PC-9 (cell line): ENCODE results near the gene TMTC2. TPM values are rescaled to one million over a fixed set of nuclear protein-coding genes. Genes with fewer than 3 reads are reported as not detected.

Source experiments
- BruUV-seq: library from RNA; stranded (reverse); fragments of 400-500 nt; replicated peaks from 2 replicates; lab custom pipeline; 2021; lab: Mats Ljungman, UMichigan
- CTCF ChIA-PET: fragments of 300-600 bp; sonication (Branson Sonifier 250); formaldehyde crosslinking; loops from one replicate; lab custom pipeline; 2022; ENCODE audit warnings: antibody characterized with exemption; lab: Charles Lee
- POLR2A ChIA-PET: fragments of 300-600 bp; sonication (Branson Sonifier 250); formaldehyde crosslinking; loops from one replicate; lab custom pipeline; 2022; ENCODE audit warnings: antibody characterized with exemption; ENCODE audit not compliant: unreplicated experiment; lab: Charles Lee
- DNase-seq, 2 experiments: peaks; one replicate each; pipeline versions ENCODE4 v3.0.0 to v3.0.0-alpha.2; 2015 to 2022; ENCODE audit warnings: mixed read lengths in 1 of 2
- H2AFZ ChIP-seq: fragments of 200-600 bp; sonication (generic); 2 replicates; pipeline ENCODE4 v1.8.1; 2017; ENCODE audit warnings: antibody characterized with exemption
- H3F3A ChIP-seq: fragments of 200-600 bp; sonication (generic); 2 replicates; pipeline ENCODE4 v1.8.1; 2017; ENCODE audit warnings: antibody characterized with exemption, mild to moderate bottlenecking, low read depth; ENCODE audit not compliant: insufficient read depth
- H3K27ac ChIP-seq: fragments of 200-600 bp; sonication (generic); 2 replicates; pipeline ENCODE4 v1.6.1; 2016; ENCODE audit warnings: mixed run types
- H3K27me3 ChIP-seq: fragments of 200-600 bp; sonication (generic); 2 replicates; pipeline ENCODE4 v1.6.1; 2016; ENCODE audit warnings: low read depth, mixed run types; ENCODE audit not compliant: insufficient read depth
- H3K36me3 ChIP-seq: fragments of 200-600 bp; sonication (generic); 2 replicates; pipeline ENCODE4 v1.6.1; 2016; ENCODE audit warnings: low read depth, mixed run types
- H3K4me1 ChIP-seq: fragments of 200-600 bp; sonication (generic); replicated peaks from 2 replicates; pipeline ENCODE4 v1.6.1; 2016; ENCODE audit warnings: mixed run types; ENCODE audit not compliant: insufficient read depth
- H3K4me2 ChIP-seq: fragments of 200-600 bp; sonication (generic); 2 replicates; pipeline ENCODE4 v1.6.1; 2017; ENCODE audit warnings: mixed run types
- H3K4me3 ChIP-seq: fragments of 200-600 bp; sonication (generic); 2 replicates; pipeline ENCODE4 v1.6.1; 2016; ENCODE audit warnings: mixed run types
- H3K79me2 ChIP-seq: fragments of 200-600 bp; sonication (generic); 2 replicates; pipeline ENCODE4 v1.6.1; 2017; ENCODE audit warnings: low read depth, mixed run types
- H3K9me2 ChIP-seq: fragments of 200-600 bp; sonication (generic); 2 replicates; pipeline ENCODE4 v1.8.1; 2017; ENCODE audit warnings: mild to moderate bottlenecking; ENCODE audit not compliant: insufficient read depth
- H3K9me3 ChIP-seq: fragments of 200-600 bp; sonication (generic); 2 replicates; pipeline ENCODE4 v1.8.1; 2016; ENCODE audit warnings: low read depth; ENCODE audit not compliant: insufficient read depth
- H4K20me1 ChIP-seq: fragments of 200-600 bp; sonication (generic); 2 replicates; pipeline ENCODE4 v1.8.1; 2017; ENCODE audit not compliant: insufficient read depth
- CTCF ChIP-seq: fragments of 200-600 bp; sonication (generic); conservative IDR thresholded peaks from 2 replicates; pipeline ENCODE4 v1.6.1; 2017; ENCODE audit warnings: mixed run types, antibody characterized with exemption, mild to moderate bottlenecking, moderate library complexity
- EZH2 ChIP-seq: fragments of 200-600 bp; sonication (generic); IDR thresholded peaks from 2 replicates; pipeline ENCODE4 v1.8.0; 2017; ENCODE audit warnings: antibody characterized with exemption, low read depth
- intact Hi-C: fragments of 100-400 bp; cut with micrococcal nuclease; formaldehyde crosslinking; loops from one replicate; pipeline ENCODE4 v1.10.0; 2022; ENCODE audit not compliant: unreplicated experiment
- total RNA-seq: library from RNA; stranded (reverse); gene quantifications from 2 replicates; pipeline ENCODE4 v1.2.3, GENCODE V29; 2021

The TMTC2 gene
- total RNA-seq, 1 experiment from 2014 or later = 8.6 TPM

GRCh38 chr12:82714427-82714826, 27.7 kb downstream of the TMTC2 start:
- Histone ChIP-seq H3K27ac (no peak overlapping the region), H3F3A (no peaks in the 10 kb centered on the region), H3K4me3 (no peak overlapping the region), H3K27me3 (no peaks in the 10 kb centered on the region), H3K9me2 (no peaks in the 10 kb centered on the region), H3K4me2 (no peak overlapping the region), H3K4me1 (no peaks in the 10 kb centered on the region), H3K9me3 (no peaks in the 10 kb centered on the region), H3K36me3 (no peaks in the 10 kb centered on the region), H3K79me2 (no peaks in the 10 kb centered on the region), H2AFZ (no peak overlapping the region), H4K20me1 (no peaks in the 10 kb centered on the region; the same call in 1 of the 2 replicates)
- POLR2A ChIA-PET = no interaction called here
- CTCF ChIA-PET = no interaction called here
- no TSS peak for BruUV-seq
- TF ChIP-seq EZH2 = no peak
- TF ChIP-seq CTCF = no peak
- intact Hi-C loops = no loop called here
- no peak for DNase-seq

DNA sequence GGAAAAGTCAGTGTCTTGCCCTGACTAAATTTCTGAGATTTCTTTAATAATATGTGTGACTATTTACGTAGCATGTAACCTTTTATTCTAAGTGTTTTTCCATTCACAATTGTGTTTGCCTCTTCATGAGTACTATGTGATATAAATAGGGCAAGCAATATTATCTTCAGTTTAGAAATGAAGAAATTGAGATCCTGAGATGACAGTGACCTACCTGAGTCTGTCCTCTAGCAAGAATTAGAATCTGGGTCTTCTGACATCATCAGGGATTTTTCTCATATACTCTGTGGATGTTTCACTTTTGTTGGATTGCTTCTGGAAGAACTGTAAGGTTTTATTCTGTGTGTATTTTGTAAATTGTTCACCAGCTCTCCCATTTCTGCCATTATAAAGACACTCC, 35.0 kb downstream of the TMTC2 start:
- intact Hi-C loops = no loop called here
- no peaks in the 10 kb centered on the region for H3F3A ChIP-seq
- ChIA-PET CTCF (no interaction called here), POLR2A (no interaction called here)
- H3K9me3 ChIP-seq = no peaks in the 10 kb centered on the region
- no peaks in the 10 kb centered on the region for H3K27me3 ChIP-seq
- no peaks in the 10 kb centered on the region for H3K79me2 ChIP-seq
- no peak overlapping the region for H2AFZ ChIP-seq
- no peak for DNase-seq
- no peak overlapping the region for H3K27ac ChIP-seq
- H3K4me1 ChIP-seq = no peaks in the 10 kb centered on the region
- no peaks in the 10 kb centered on the region for H3K9me2 ChIP-seq
- no peaks in the 10 kb centered on the region for H3K36me3 ChIP-seq
- H4K20me1 ChIP-seq = no peaks in the 10 kb centered on the region
- TF ChIP-seq EZH2 (no peak), CTCF (no peak)
- no peak overlapping the region for H3K4me3 ChIP-seq
- no TSS peak for BruUV-seq
- H3K4me2 ChIP-seq = no peak overlapping the region

- Histone ChIP-seq H3K9me2 (no peaks in the 10 kb centered on the region), H2AFZ (no peak overlapping the region), H4K20me1 (no peaks in the 10 kb centered on the region), H3K27ac (no peak overlapping the region), H3K9me3 (no peaks in the 10 kb centered on the region), H3K4me2 (no peak overlapping the region), H3K79me2 (no peaks in the 10 kb centered on the region), H3K36me3 (no peaks in the 10 kb centered on the region), H3K27me3 (no peaks in the 10 kb centered on the region), H3K4me3 (no peak overlapping the region), H3F3A (no peaks in the 10 kb centered on the region), H3K4me1 (no peaks in the 10 kb centered on the region)
- ChIA-PET CTCF (interaction anchor here (0.6 kb wide), 1 partner anchor 35 kb away, joined by 3 read pairs; no protein-coding TSS in a partner anchor), POLR2A (no interaction called here)
- TF ChIP-seq CTCF = no peak
- TF ChIP-seq EZH2 = no peak
- no TSS peak for BruUV-seq
- DNase-seq = no peak
- intact Hi-C loops = no loop called here
Observed at GRCh38 chr12:82723093-82723492, 36.4 kb downstream of the TMTC2 start.
